H1 (cell line): ENCODE data around the gene RBMS1. TPM values are rescaled to one million over a fixed set of nuclear protein-coding genes. Genes with fewer than 3 reads are reported as not detected.

Experiments used
- CTCF ChIA-PET: fragments of 300-600 bp; sonication (Branson Sonifier 250); formaldehyde crosslinking; loops from one replicate; lab custom pipeline; 2021; ENCODE audit not compliant: partially characterized antibody; lab: Charles Lee
- POLR2A ChIA-PET: fragments of 300-600 bp; sonication (Branson Sonifier 250); formaldehyde crosslinking; loops from one replicate; lab custom pipeline; 2021; ENCODE audit warnings: inconsistent platforms; ENCODE audit not compliant: partially characterized antibody; lab: Charles Lee
- DNase-seq, 2 experiments: peaks; one replicate each; pipeline versions ENCODE4 v3.0.0 to v3.0.0-alpha.2; 2010 to 2022; ENCODE audit warnings: low spot score in 2 of 2, low read depth in 1 of 2, mixed read lengths in 1 of 2
- FAIRE-seq: peaks from 2 replicates; lab custom pipeline; 2011; peaks lifted over from hg19 to GRCh38; lab: Jason Lieb, UNC
- H2AFZ ChIP-seq: 2 replicates; pipeline ENCODE4 v1.8.1; 2012; ENCODE audit warnings: low read length, inconsistent platforms
- H2AK5ac ChIP-seq: 2 replicates; pipeline ENCODE4 v1.6.1; 2013; ENCODE audit warnings: low read depth, low read length
- H2BK120ac ChIP-seq: replicated peaks from 2 replicates; pipeline ENCODE3; 2013; ENCODE audit warnings: low read depth, low read length, inconsistent platforms
- H2BK12ac ChIP-seq: 2 replicates; pipeline ENCODE4 v1.6.1; 2013; ENCODE audit warnings: low read depth, low read length
- H2BK15ac ChIP-seq: 2 replicates; pipeline ENCODE4 v1.6.1; 2013; ENCODE audit warnings: low read length
- H2BK20ac ChIP-seq: 2 replicates; pipeline ENCODE4 v1.6.1; 2013; ENCODE audit warnings: low read length
- H2BK5ac ChIP-seq: 2 replicates; pipeline ENCODE4 v1.6.1; 2013; ENCODE audit warnings: low read depth, low read length
- H3K14ac ChIP-seq: 2 replicates; pipeline ENCODE4 v1.6.1; 2013; ENCODE audit warnings: inconsistent platforms; ENCODE audit not compliant: insufficient read length
- H3K18ac ChIP-seq: 2 replicates; pipeline ENCODE4 v1.6.1; 2013; ENCODE audit warnings: low read length; ENCODE audit errors: extremely low read depth
- H3K23ac ChIP-seq: 2 replicates; pipeline ENCODE4 v1.6.1; 2013; ENCODE audit warnings: inconsistent platforms; ENCODE audit not compliant: insufficient read length
- H3K23me2 ChIP-seq: 2 replicates; pipeline ENCODE4 v1.6.1; 2013; ENCODE audit warnings: low read depth, low read length
- H3K27ac ChIP-seq: 2 replicates; pipeline ENCODE4 v1.6.1; 2011; ENCODE audit warnings: low read depth, low read length, inconsistent platforms
- H3K27me3 ChIP-seq, 4 experiments: replicated peaks in 1 of 4; 1 replicate in 1 of 4; 2 replicates in 3 of 4; pipeline versions ENCODE4 v1.6.1 to v1.8.1; 2011 to 2013; ENCODE audit warnings: low read length in 3 of 4, mild to moderate bottlenecking in 3 of 4, inconsistent platforms in 2 of 4, mixed read lengths in 2 of 4, moderate library complexity in 1 of 4; ENCODE audit not compliant: control insufficient read depth in 3 of 4, insufficient read depth in 3 of 4; ENCODE audit errors: extremely low read depth in 1 of 4
- H3K36me3 ChIP-seq, 4 experiments: 2 replicates each; pipeline versions ENCODE4 v1.6.1 to v1.8.1; 2011 to 2013; ENCODE audit warnings: mild to moderate bottlenecking in 4 of 4, low read length in 3 of 4, moderate library complexity in 2 of 4, control low read depth in 1 of 4, inconsistent platforms in 1 of 4; ENCODE audit not compliant: insufficient read depth in 4 of 4, control insufficient read depth in 2 of 4
- H3K4ac ChIP-seq: replicated peaks from 2 replicates; pipeline ENCODE3; 2013; ENCODE audit warnings: low read length, low read depth, mixed read lengths, inconsistent platforms; ENCODE audit not compliant: insufficient read length
- H3K4me1 ChIP-seq, 4 experiments: replicated peaks in 1 of 4; 1 replicate in 1 of 4; 2 replicates in 3 of 4; pipeline versions ENCODE4 v1.6.1 to v1.8.1; 2011 to 2013; ENCODE audit warnings: low read length in 3 of 4, inconsistent platforms in 2 of 4, mixed read lengths in 1 of 4; ENCODE audit not compliant: insufficient read depth in 4 of 4, control insufficient read depth in 3 of 4
- H3K4me2 ChIP-seq, 2 experiments: 2 replicates each; pipeline versions ENCODE4 v1.6.1 to v1.8.1; 2011 to 2013; ENCODE audit warnings: low read depth in 2 of 2, low read length in 2 of 2, control low read depth in 1 of 2, inconsistent platforms in 1 of 2, mild to moderate bottlenecking in 1 of 2; ENCODE audit not compliant: insufficient read depth in 1 of 2
- H3K4me3 ChIP-seq, 4 experiments: fragments of 200-600, 300-600 bp in 1 of 4; sonication (generic), shearing (Covaris generic), sonication (Bioruptor Twin) in 1 of 4; 2 replicates each; pipeline versions ENCODE4 v1.5.1 to v1.8.1; 2011 to 2016; ENCODE audit warnings: low read length in 4 of 4, low read depth in 3 of 4, control low read depth in 2 of 4, inconsistent platforms in 2 of 4, mild to moderate bottlenecking in 2 of 4, mixed read lengths in 1 of 4, moderate library complexity in 1 of 4; ENCODE audit not compliant: insufficient read depth in 2 of 4; ENCODE audit errors: extremely low read depth in 1 of 4
- H3K56ac ChIP-seq: replicated peaks from 2 replicates; pipeline ENCODE3; 2013; ENCODE audit warnings: low read depth, mild to moderate bottlenecking, mixed read lengths, low read length, inconsistent platforms; ENCODE audit not compliant: insufficient read length
- H3K79me1 ChIP-seq: 2 replicates; pipeline ENCODE4 v1.6.1; 2013; ENCODE audit warnings: low read depth, low read length, control low read depth
- H3K79me2 ChIP-seq, 2 experiments: 2 replicates each; pipeline versions ENCODE4 v1.6.1 to v1.8.1; 2012 to 2013; ENCODE audit warnings: low read length in 2 of 2, mild to moderate bottlenecking in 2 of 2, inconsistent platforms in 1 of 2; ENCODE audit not compliant: insufficient read depth in 2 of 2, control insufficient read depth in 1 of 2
- H3K9ac ChIP-seq, 4 experiments: replicated peaks in 1 of 4; 1 replicate in 1 of 4; 2 replicates in 3 of 4; pipeline versions ENCODE4 v1.6.1 to v1.8.1; 2011 to 2013; ENCODE audit warnings: low read depth in 3 of 4, low read length in 3 of 4, control low read depth in 2 of 4, mild to moderate bottlenecking in 2 of 4, moderate library complexity in 2 of 4, inconsistent platforms in 1 of 4; ENCODE audit errors: extremely low read depth in 1 of 4
- H3K9me3 ChIP-seq, 2 experiments: 2 replicates each; pipeline versions ENCODE4 v1.6.1 to v1.8.1; 2012 to 2013; ENCODE audit warnings: mild to moderate bottlenecking in 2 of 2, moderate library complexity in 2 of 2, control low read depth in 1 of 2, inconsistent platforms in 1 of 2, low read depth in 1 of 2, low read length in 1 of 2, mixed read lengths in 1 of 2; ENCODE audit not compliant: insufficient read depth in 2 of 2
- H4K20me1 ChIP-seq, 2 experiments: replicated peaks in 1 of 2; 2 replicates each; pipeline versions ENCODE3 to v1.8.1; 2011 to 2013; ENCODE audit warnings: inconsistent platforms in 2 of 2, low read length in 2 of 2, mild to moderate bottlenecking in 1 of 2; ENCODE audit not compliant: insufficient read depth in 2 of 2, control insufficient read depth in 1 of 2
- H4K5ac ChIP-seq: 2 replicates; pipeline ENCODE4 v1.6.1; 2013; ENCODE audit warnings: low read length, low read depth, mixed read lengths, inconsistent platforms; ENCODE audit not compliant: insufficient read length
- H4K8ac ChIP-seq: 2 replicates; pipeline ENCODE4 v1.8.0; 2013; ENCODE audit warnings: mild to moderate bottlenecking, moderate library complexity, low read length, inconsistent platforms; ENCODE audit not compliant: insufficient read depth; ENCODE audit errors: extremely low read depth
- H4K91ac ChIP-seq: replicated peaks from 2 replicates; pipeline ENCODE3; 2013; ENCODE audit warnings: low read length, mixed read lengths, inconsistent platforms; ENCODE audit not compliant: insufficient read length
- CREB1 ChIP-seq: IDR thresholded peaks from 2 replicates; pipeline ENCODE4 v1.6.1; 2012; ENCODE audit warnings: inconsistent platforms
- KDM1A ChIP-seq: fragments of 200-600, 300-600 bp; sonication (generic); IDR thresholded peaks from 2 replicates; pipeline ENCODE4 v1.7.1; 2016; ENCODE audit warnings: mild to moderate bottlenecking, low read length, borderline replicate concordance
- SAP30 ChIP-seq: fragments of 300-600 bp; sonication (generic); IDR thresholded peaks from 2 replicates; pipeline ENCODE4 v1.7.1; 2012; ENCODE audit warnings: low read length, moderate library complexity, mild to moderate bottlenecking, inconsistent platforms; ENCODE audit not compliant: insufficient read depth, insufficient replicate concordance
- SP2 ChIP-seq: IDR thresholded peaks from 2 replicates; pipeline ENCODE4 v1.6.1; 2012; ENCODE audit warnings: mild to moderate bottlenecking, low read length, inconsistent platforms
- TCF12 ChIP-seq: IDR thresholded peaks from 2 replicates; pipeline ENCODE4 v1.6.1; 2011; ENCODE audit warnings: low read depth, mild to moderate bottlenecking, low read length
- WGBS, 2 experiments: shearing (Covaris generic) in 1 of 2; methylation state at CpG; one replicate each; pipeline versions ENCODE4 v1.1.6 to v1.1.7; 2013 to 2015; ENCODE audit warnings: low lambda C conversion rate in 2 of 2, mixed read lengths in 2 of 2, inconsistent platforms in 1 of 2, low coverage in 1 of 2, missing lambda C conversion rate in 1 of 2; ENCODE audit not compliant: insufficient replicate concordance in 2 of 2, insufficient coverage in 1 of 2, insufficient read length in 1 of 2; ENCODE audit errors: extremely low coverage in 1 of 2, missing lambda C conversion rate in 1 of 2; 5-methylcytosine and 5-hydroxymethylcytosine counted together
- polyA plus RNA-seq, 7 experiments: library from polyadenylated mRNA; depleted of rRNA in 3 of 7; stranded (reverse) in 5 of 7; unstranded in 2 of 7; fragments of >200 nt in 5 of 7; fragments of 200-250 nt in 2 of 7; gene quantifications; 1 replicate in 5 of 7; 2 replicates in 1 of 7; 4 replicates in 1 of 7; pipeline versions ENCODE4 v1.2.1 to v1.2.3, GENCODE V29; 2011 to 2013; ENCODE audit warnings: missing spikeins in 2 of 7, mixed read lengths in 2 of 7
- total RNA-seq: library from RNA; stranded (reverse); fragmentation: NEBNext Ultra II Directional; extraction: Animal tissue kit (Norgen Biotek cat#: 25700); gene quantifications from 2 replicates; pipeline ENCODE4 v1.2.1, GENCODE V29; 2021
- TF ChIP-seq, protein P1 (sequence below): IDR thresholded peaks from 2 replicates; pipeline ENCODE4 v1.6.1; 2011; ENCODE audit warnings: low read depth, mild to moderate bottlenecking, low read length; ENCODE audit not compliant: insufficient read depth

RBMS1 gene
- total and polyA plus RNA-seq, 2 of the 8 experiments (the other 6 are each of a cell fraction or from before 2014, with no cell fraction given), result 53.7 to 60.0 TPM

DNA sequence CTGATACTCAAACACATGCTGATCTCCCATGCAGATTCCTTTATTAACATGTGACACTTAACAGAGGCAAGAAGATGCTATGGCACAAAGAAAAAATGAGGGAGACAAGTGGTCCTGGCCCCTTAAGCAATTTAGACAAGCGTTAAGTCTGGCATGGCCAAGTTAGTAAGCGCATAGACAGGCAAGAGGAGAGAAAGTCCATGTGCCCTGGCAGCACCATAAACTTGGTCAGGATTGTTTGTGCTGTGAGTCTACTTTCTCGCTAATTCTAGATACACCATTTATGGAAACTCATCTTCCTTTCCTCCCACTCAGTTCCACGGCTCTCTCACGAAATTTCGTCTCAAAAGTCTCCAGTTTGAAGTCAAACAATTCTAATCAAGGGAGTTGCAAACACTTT lies 138.9 kb downstream of the RBMS1 start:
- CTCF ChIA-PET, result interaction anchor here (0.7 to 2.4 kb wide), 7 partner anchors 10 to 564 kb away, joined by 3 to 15 read pairs (median 6); no protein-coding TSS in a partner anchor
- no peak for TF ChIP-seq CREB1
- TF ChIP-seq, protein P1, sequence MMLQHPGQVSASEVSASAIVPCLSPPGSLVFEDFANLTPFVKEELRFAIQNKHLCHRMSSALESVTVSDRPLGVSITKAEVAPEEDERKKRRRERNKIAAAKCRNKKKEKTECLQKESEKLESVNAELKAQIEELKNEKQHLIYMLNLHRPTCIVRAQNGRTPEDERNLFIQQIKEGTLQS, result no peak
- TF ChIP-seq SAP30, result no peak
- no peak for TF ChIP-seq SP2
- TF ChIP-seq KDM1A, result no peak
- TF ChIP-seq TCF12, result no peak

More for the DNA sequence above, 138.9 kb downstream of the RBMS1 start:
- H3K14ac ChIP-seq, result no peak overlapping the region
- FAIRE-seq, result no peak
- DNase-seq, result no peak
- H3K4me2 ChIP-seq, result no peak overlapping the region
- H2BK15ac ChIP-seq, result no peak overlapping the region
- H3K23me2 ChIP-seq, result no peaks in the 10 kb centered on the region
- no peak overlapping the region for H4K5ac ChIP-seq
- H4K8ac ChIP-seq, result no peak overlapping the region
- H3K9ac ChIP-seq, result no peak overlapping the region
- no peak overlapping the region for H3K23ac ChIP-seq
- H3K79me1 ChIP-seq, result peaks cover 2% of the 10 kb centered on the region; the same call in 1 of the 2 replicates
- H4K91ac ChIP-seq, result no peak overlapping the region
- H4K20me1 ChIP-seq, result no peaks in the 10 kb centered on the region
- no peak overlapping the region for H2BK5ac ChIP-seq
- H3K4me3 ChIP-seq, result no peak overlapping the region
- POLR2A ChIA-PET, result interaction anchor here (1.3 kb wide), 1 partner anchor 10 kb away, joined by 5 read pairs; no protein-coding TSS in a partner anchor
- no peak overlapping the region for H2AK5ac ChIP-seq
- H3K27me3 ChIP-seq, result no peaks in the 10 kb centered on the region
- no peak overlapping the region for H3K18ac ChIP-seq
- no peak overlapping the region for H2AFZ ChIP-seq
- H3K79me2 ChIP-seq, result peaks cover 0 to 42% of the 10 kb centered on the region in 2 experiments; a peak in 3 of 4 replicates
- H3K9me3 ChIP-seq, result no peaks in the 10 kb centered on the region
- H3K56ac ChIP-seq, result no peak overlapping the region
- WGBS, 2 experiments, result 91% methylated on average over 6 of the region's 6 CpGs; no CpG with 5 or more reads in 1 of the 2 experiments
- no peak overlapping the region for H2BK120ac ChIP-seq
- no peak overlapping the region for H3K27ac ChIP-seq
- no peak overlapping the region for H3K4ac ChIP-seq
- H2BK20ac ChIP-seq, result no peak overlapping the region
- H3K36me3 ChIP-seq, result peaks cover 0 to 4% (median 0%) of the 10 kb centered on the region in 4 experiments; a peak in 1 of 8 replicates
- no peak overlapping the region; the same call in 1 of the 2 replicates for H2BK12ac ChIP-seq
- H3K4me1 ChIP-seq, result peaks cover 0 to 3% (median 0%) of the 10 kb centered on the region in 4 experiments; a peak in 1 of 7 replicates
